Ascending aorta (tissue), 2 donors: ENCODE results near the gene KAZALD1. TPM values are rescaled to one million over a fixed set of nuclear protein-coding genes. Genes with fewer than 3 reads are reported as not detected.

ENCODE experiments used
- DNase-seq, 2 donors: peaks; one replicate each; pipeline ENCODE4 v3.0.0-alpha.2; 2019; ENCODE audit warnings: low spot score in 2 of 2
- H3K27ac ChIP-seq, 2 donors: fragments of 200-600 bp; sonication (generic); one replicate each; pipeline ENCODE4 v1.5.1; 2016 to 2017; ENCODE audit warnings: mild to moderate bottlenecking in 1 of 2
- H3K27me3 ChIP-seq: fragments of 200-600 bp; sonication (generic); one replicate; pipeline ENCODE4 v1.5.1; 2017
- H3K36me3 ChIP-seq, 2 donors: fragments of 200-600 bp; sonication (generic); one replicate each; pipeline ENCODE4 v1.5.1; 2016
- H3K4me1 ChIP-seq, 2 donors: fragments of 200-600 bp; sonication (generic); one replicate each; pipeline ENCODE4 v1.5.1; 2016 to 2017; ENCODE audit warnings: mild to moderate bottlenecking in 1 of 2
- H3K4me3 ChIP-seq, 2 donors: fragments of 200-600 bp; sonication (generic); one replicate each; pipeline ENCODE4 v1.5.1; 2016 to 2017; ENCODE audit warnings: mild to moderate bottlenecking in 1 of 2
- H3K9me3 ChIP-seq, 2 donors: fragments of 200-600 bp; sonication (generic); one replicate each; pipeline ENCODE4 v1.5.1; 2016
- CTCF ChIP-seq, 3 experiments: fragments of 200-600 bp in 2 of 3; fragments of 450-650 bp in 1 of 3; sonication (generic) in 2 of 3; IDR thresholded peaks; one replicate each; pipeline ENCODE4 v1.5.1; 2016 to 2019; ENCODE audit warnings: antibody characterized with exemption in 3 of 3, mild to moderate bottlenecking in 1 of 3, moderate library complexity in 1 of 3
- intact Hi-C: fragments of 100-400 bp; cut with DNase I; formaldehyde crosslinking; loops from one replicate; pipeline ENCODE4 v1.15.1; 2023
- total RNA-seq: library from RNA; depleted of rRNA; stranded (reverse); fragments of >200 nt; gene quantifications from one replicate; pipeline ENCODE4 v1.1.0, GENCODE V29; 2016

KAZALD1 gene
- total RNA-seq, 1 donor from 2014 or later = 5.7 TPM

DNA sequence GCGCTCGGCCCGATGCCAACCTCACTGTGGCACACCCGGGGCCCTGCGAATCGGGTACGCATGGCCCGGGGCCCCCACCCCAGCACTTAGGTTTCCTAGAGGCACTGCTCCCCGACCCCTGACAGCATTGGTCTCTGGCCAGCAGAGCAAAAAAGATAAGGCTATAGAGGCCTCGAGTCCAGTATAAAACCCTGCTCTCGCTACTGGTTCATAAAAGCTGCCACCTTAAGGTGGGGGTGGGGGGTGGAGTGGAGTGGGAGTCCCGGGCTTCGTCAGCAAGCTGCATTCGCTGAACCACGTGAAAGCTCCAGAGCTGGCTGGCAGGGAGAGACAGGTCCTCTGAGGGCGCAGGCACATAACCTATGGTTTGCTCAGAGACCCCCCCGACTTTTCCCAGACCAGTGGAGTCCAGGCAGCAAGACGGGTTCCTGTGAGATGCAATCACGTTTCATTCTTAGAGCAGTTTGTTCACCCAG is 1.3 kb downstream of the KAZALD1 start:
- no peak for TF ChIP-seq CTCF (IDR thresholded peaks at IDR 0.05)
- Histone ChIP-seq H3K27me3 (no peaks in the 10 kb centered on the region), H3K9me3 (no peaks in the 10 kb centered on the region), H3K27ac (peak overlapping the region; percentile 96 to 98), H3K4me1 (peaks cover 15 to 50% of the 10 kb centered on the region in 2 donors), H3K4me3 (peak overlapping the region; percentile 60 to 79), H3K36me3 (no peaks in the 10 kb centered on the region)
- intact Hi-C loops = loop anchor here (5.0 to 10.0 kb wide), 3 partner anchors 151 to 992 kb away; partner anchors contain the start of genes ARMH3 and SLF2
- no peak for DNase-seq

DNA sequence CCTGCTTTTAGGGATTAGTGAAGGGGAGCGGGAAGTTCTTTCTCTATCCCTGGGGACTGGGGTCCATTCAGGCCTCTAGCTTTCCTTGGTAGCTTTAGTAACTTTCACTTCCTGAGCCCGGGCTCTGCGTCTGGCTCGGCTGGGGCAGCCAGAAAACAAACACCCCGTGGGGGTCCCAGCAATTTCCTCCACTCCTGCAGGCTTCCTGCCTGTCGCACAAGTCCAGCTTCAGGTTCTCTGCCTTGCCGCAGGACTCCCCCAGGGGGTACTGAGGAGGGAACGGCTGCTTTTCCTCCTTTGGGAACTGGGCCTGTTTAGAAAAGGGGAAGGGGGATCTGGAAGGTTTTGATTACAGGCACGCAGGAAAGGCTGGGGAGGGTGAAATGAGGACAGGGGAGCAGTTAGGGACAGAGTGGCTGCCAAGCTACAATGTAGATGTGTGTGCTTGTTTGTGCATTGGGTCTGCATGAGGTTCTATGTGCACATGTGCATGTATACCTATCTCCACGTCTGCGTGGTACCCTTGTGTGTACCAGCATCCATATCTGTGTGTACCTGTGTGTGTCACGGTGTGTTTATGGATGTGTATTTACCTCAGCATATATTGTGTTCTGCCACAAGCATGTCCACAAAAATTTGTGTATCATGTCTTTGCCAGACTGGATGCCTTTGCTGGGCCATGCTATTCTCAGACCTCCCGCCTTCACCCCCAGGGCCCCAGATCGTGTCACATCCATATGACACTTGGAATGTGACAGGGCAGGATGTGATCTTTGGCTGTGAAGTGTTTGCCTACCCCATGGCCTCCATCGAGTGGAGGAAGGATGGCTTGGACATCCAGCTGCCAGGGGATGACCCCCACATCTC is 2.0 kb downstream of the KAZALD1 start:
- DNase-seq = no peak
- H3K4me1 ChIP-seq = peaks cover 15 to 50% of the 10 kb centered on the region in 2 donors
- H3K27ac ChIP-seq = peak overlapping the region in 1 of 2 donors; percentile 98
- no peak for TF ChIP-seq CTCF (IDR thresholded peaks at IDR 0.05)
- H3K36me3 ChIP-seq = no peaks in the 10 kb centered on the region
- peak overlapping the region in 1 of 2 donors; percentile 79 for H3K4me3 ChIP-seq
- H3K27me3 ChIP-seq = no peaks in the 10 kb centered on the region
- intact Hi-C loops = loop anchor here (5.0 to 10.0 kb wide), 3 partner anchors 151 to 991 kb away; partner anchors contain the start of genes ARMH3 and SLF2
- no peaks in the 10 kb centered on the region for H3K9me3 ChIP-seq

DNA sequence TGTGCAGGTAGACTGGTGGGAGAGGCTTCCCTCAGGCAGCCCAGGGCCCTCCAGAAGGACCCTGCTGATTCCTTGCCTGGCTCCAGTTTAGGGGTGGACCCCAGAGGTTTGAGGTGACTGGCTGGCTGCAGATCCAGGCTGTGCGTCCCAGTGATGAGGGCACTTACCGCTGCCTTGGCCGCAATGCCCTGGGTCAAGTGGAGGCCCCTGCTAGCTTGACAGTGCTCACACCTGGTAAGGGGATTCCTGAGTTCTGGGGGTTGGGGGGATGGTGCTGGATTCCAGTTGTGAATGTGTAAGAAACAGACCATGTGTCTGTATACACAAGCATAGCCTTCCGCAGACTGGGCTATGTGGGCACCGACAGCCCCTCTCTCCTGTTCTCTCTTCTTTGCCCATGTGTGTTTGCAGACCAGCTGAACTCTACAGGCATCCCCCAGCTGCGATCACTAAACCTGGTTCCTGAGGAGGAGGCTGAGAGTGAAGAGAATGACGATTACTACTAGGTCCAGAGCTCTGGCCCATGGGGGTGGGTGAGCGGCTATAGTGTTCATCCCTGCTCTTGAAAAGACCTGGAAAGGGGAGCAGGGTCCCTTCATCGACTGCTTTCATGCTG is 2.7 kb downstream of the KAZALD1 start:
- no peak overlapping the region for H3K27ac ChIP-seq
- DNase-seq = no peak
- intact Hi-C loops = loop anchor here (5.0 to 10.0 kb wide), 3 partner anchors 152 to 990 kb away; partner anchors contain the start of genes ARMH3 and SLF2

GRCh38 chr10:101065481-101066145 is 3.8 kb downstream of the KAZALD1 start:
- Histone ChIP-seq H3K4me1 (peaks cover 15 to 46% of the 10 kb centered on the region in 2 donors), H3K9me3 (no peaks in the 10 kb centered on the region), H3K27ac (peak overlapping the region; percentile 74 to 82), H3K4me3 (peak overlapping the region; percentile 61 to 64), H3K27me3 (no peaks in the 10 kb centered on the region), H3K36me3 (no peaks in the 10 kb centered on the region)
- DNase-seq = no peak
- intact Hi-C loops = loop anchor here (1.0 to 10.0 kb wide), 4 partner anchors 13 to 989 kb away; partner anchors contain the start of gene ARMH3
- TF ChIP-seq CTCF (IDR thresholded peaks at IDR 0.05) = no peak

More for the DNA sequence above, 2.7 kb downstream of the KAZALD1 start:
- Histone ChIP-seq H3K4me3 (no peak overlapping the region), H3K27me3 (no peaks in the 10 kb centered on the region), H3K9me3 (no peaks in the 10 kb centered on the region), H3K36me3 (no peaks in the 10 kb centered on the region), H3K4me1 (peaks cover 15 to 50% of the 10 kb centered on the region in 2 donors)
- TF ChIP-seq CTCF (IDR thresholded peaks at IDR 0.05) = no peak
